K562 (cell line): ENCODE results near the gene SLC9B2. TPM values are rescaled to one million over a fixed set of nuclear protein-coding genes. Genes with fewer than 3 reads are reported as not detected.

Experiments used
- ATAC-seq: fragments of 200-7000 bp; cut with Tn5 transposase; 3 replicates; pipeline ENCODE4 v1.9.1; 2020; ENCODE audit warnings: moderate library complexity
- BruUV-seq: library from RNA; stranded (reverse); fragments of 400-500 nt; replicated peaks from 2 replicates; lab custom pipeline; 2021; lab: Mats Ljungman, UMichigan
- CTCF ChIA-PET: fragments of 300-600 bp; formaldehyde crosslinking; extraction: SDS; loops from one replicate; lab custom pipeline; 2021; ENCODE audit warnings: low intra/inter-chr PET ratio; lab: Yijun Ruan, JAX
- POLR2A ChIA-PET: fragments of 300-600, 350-650 bp; sonication (Branson Sonifier 250); formaldehyde crosslinking; extraction: SDS; loops from one replicate; lab custom pipeline; 2021; ENCODE audit warnings: antibody characterized with exemption, inconsistent platforms; lab: Yijun Ruan, JAX
- DNase-seq, 4 experiments: peaks; one replicate each; pipeline versions ENCODE4 v3.0.0 to v3.0.0-alpha.2; 2011 to 2018; ENCODE audit warnings: low spot score in 3 of 4, mixed read lengths in 3 of 4; ENCODE audit errors: extremely low read depth in 1 of 4
- FAIRE-seq: peaks from 2 replicates; lab custom pipeline; 2011; peaks lifted over from hg19 to GRCh38; lab: Jason Lieb, UNC
- H2AFZ ChIP-seq: 2 replicates; pipeline ENCODE4 v1.6.0; 2011; ENCODE audit warnings: low read depth, low read length, control low read depth, inconsistent platforms
- H3K27ac ChIP-seq: fragments of 200-600 bp; 3 replicates; pipeline ENCODE4 v1.8.0; 2011; ENCODE audit warnings: low read depth, mild to moderate bottlenecking, control low read depth, inconsistent platforms, low read length, moderate library complexity, mixed read lengths; ENCODE audit errors: extremely low read depth
- H3K27me3 ChIP-seq, 2 experiments: fragments of 300-600 bp in 1 of 2; 2 replicates in 1 of 2; 3 replicates in 1 of 2; pipeline versions ENCODE4 v1.6.0 to v1.8.0; 2011; ENCODE audit warnings: inconsistent platforms in 2 of 2, low read length in 2 of 2, mild to moderate bottlenecking in 1 of 2, mixed read lengths in 1 of 2, moderate library complexity in 1 of 2; ENCODE audit not compliant: control insufficient read depth in 2 of 2, insufficient read depth in 2 of 2
- H3K36me3 ChIP-seq: fragments of 300-600 bp; 3 replicates; pipeline ENCODE4 v1.8.0; 2011; ENCODE audit warnings: mild to moderate bottlenecking, low read length, inconsistent platforms; ENCODE audit not compliant: control insufficient read depth, insufficient read depth
- H3K4me1 ChIP-seq, 2 experiments: fragments of 200-600 bp in 1 of 2; replicated peaks in 1 of 2; 2 replicates in 1 of 2; 3 replicates in 1 of 2; pipeline versions ENCODE4 v1.5.1 to v1.8.0; 2011; ENCODE audit warnings: inconsistent platforms in 2 of 2, low read length in 2 of 2, mild to moderate bottlenecking in 1 of 2, mixed read lengths in 1 of 2, moderate library complexity in 1 of 2; ENCODE audit not compliant: control insufficient read depth in 2 of 2, insufficient read depth in 2 of 2
- H3K4me2 ChIP-seq: 2 replicates; pipeline ENCODE4 v1.6.1; 2011; ENCODE audit warnings: low read length, control low read depth, inconsistent platforms, mixed read lengths; ENCODE audit not compliant: insufficient read depth
- H3K4me3 ChIP-seq: fragments of 200-600 bp; sonication (generic), shearing (Covaris generic); 2 replicates; pipeline ENCODE4 v1.5.1; 2016; ENCODE audit warnings: control low read depth, inconsistent platforms
- H3K79me2 ChIP-seq: fragments of 200-600 bp; 3 replicates; pipeline ENCODE4 v1.8.0; 2011; ENCODE audit warnings: low read length, inconsistent platforms; ENCODE audit not compliant: control insufficient read depth, insufficient read depth
- H3K9ac ChIP-seq, 2 experiments: 2 replicates each; pipeline versions ENCODE4 v1.6.0 to v1.6.1; 2011; ENCODE audit warnings: low read depth in 2 of 2, low read length in 2 of 2, control low read depth in 1 of 2, inconsistent platforms in 1 of 2, mild to moderate bottlenecking in 1 of 2, mixed read lengths in 1 of 2; ENCODE audit not compliant: insufficient read depth in 1 of 2
- H3K9me1 ChIP-seq: one replicate; pipeline ENCODE4 v1.6.0; 2011; ENCODE audit warnings: inconsistent platforms, mild to moderate bottlenecking, low read length, moderate library complexity; ENCODE audit not compliant: control insufficient read depth, insufficient read depth
- H3K9me3 ChIP-seq: replicated peaks from 2 replicates; pipeline ENCODE4 v1.5.1; 2011; ENCODE audit warnings: low read depth, low read length, inconsistent platforms; ENCODE audit not compliant: control insufficient read depth, insufficient read depth
- H4K20me1 ChIP-seq: replicated peaks from 2 replicates; pipeline ENCODE4 v1.6.1; 2011; ENCODE audit warnings: low read length, inconsistent platforms, mixed read lengths; ENCODE audit not compliant: control insufficient read depth, insufficient read depth
- CTBP1 ChIP-seq: fragments of 450-650 bp; IDR thresholded peaks from 2 replicates; pipeline ENCODE4 v1.6.1; 2016; ENCODE audit warnings: borderline replicate concordance
- DNMT1 ChIP-seq: fragments of 450-650 bp; IDR thresholded peaks from 2 replicates; pipeline ENCODE4 v1.6.1; 2016; ENCODE audit warnings: antibody characterized with exemption, mild to moderate bottlenecking
- DPF2 ChIP-seq: fragments of 450-650 bp; IDR thresholded peaks from 2 replicates; pipeline ENCODE4 v1.6.1; 2016
- EGR1 ChIP-seq: fragments of 450-650 bp; conservative IDR thresholded peaks from 2 replicates; pipeline ENCODE4 v1.6.1; 2017; ENCODE audit warnings: mild to moderate bottlenecking
- EWSR1 ChIP-seq: fragments of 450-650 bp; IDR thresholded peaks from 2 replicates; pipeline ENCODE4 v1.6.1; 2018; ENCODE audit warnings: borderline replicate concordance, mild to moderate bottlenecking, low read depth, moderate library complexity; ENCODE audit not compliant: partially characterized antibody
- JUND ChIP-seq, 2 experiments: IDR thresholded peaks; 2 replicates in 1 of 2; 3 replicates in 1 of 2; pipeline ENCODE4 v1.6.1; 2011; ENCODE audit warnings: borderline replicate concordance in 2 of 2, low read depth in 2 of 2, low read length in 2 of 2, improper control_type of control experiment in 1 of 2, missing biosample characterization in 1 of 2, missing genetic modification characterization in 1 of 2, missing genetic modification reagents in 1 of 2
- MCM7 ChIP-seq, 2 experiments: fragments of 450-650 bp; IDR thresholded peaks; 2 replicates each; pipeline ENCODE4 v1.6.1; 2016 to 2018
- NFATC3 ChIP-seq: fragments of 450-650 bp; IDR thresholded peaks from 2 replicates; pipeline ENCODE4 v1.6.1; 2017; ENCODE audit warnings: mild to moderate bottlenecking
- OTX1 ChIP-seq: fragments of 450-650 bp; formaldehyde crosslinking; IDR thresholded peaks from 2 replicates; pipeline ENCODE4 v1.4.0; 2022; ENCODE audit warnings: mild to moderate bottlenecking
- PPARD ChIP-seq: fragments of 250-450 bp; sonication (Bioruptor Pico); IDR thresholded peaks from 2 replicates; pipeline ENCODE4 v1.8.0; 2022; ENCODE audit warnings: inconsistent platforms, mild to moderate bottlenecking, moderate library complexity
- SIRT6 ChIP-seq: IDR thresholded peaks from one replicate; pipeline ENCODE4 v1.6.1; 2012; ENCODE audit warnings: low read depth, mild to moderate bottlenecking, control low read depth, inconsistent platforms, low read length, moderate library complexity
- ZBTB8A ChIP-seq: fragments of 450-650 bp; IDR thresholded peaks from 2 replicates; pipeline ENCODE4 v1.6.1; 2018; ENCODE audit warnings: mild to moderate bottlenecking, moderate library complexity; ENCODE audit not compliant: partially characterized antibody
- ZNF184 ChIP-seq: sonication (generic); formaldehyde crosslinking; IDR thresholded peaks from 2 replicates; pipeline ENCODE4 v1.5.0; 2020; ENCODE audit warnings: missing genetic modification reagents
- ZNF347 ChIP-seq: fragments of 450-650 bp; formaldehyde crosslinking; IDR thresholded peaks from 2 replicates; pipeline ENCODE4 v1.4.0; 2020; ENCODE audit warnings: low read depth, mild to moderate bottlenecking, moderate library complexity
- ZNF79 ChIP-seq: fragments of 250-450 bp; sonication (Bioruptor Pico); IDR thresholded peaks from 2 replicates; pipeline ENCODE4 v1.4.0; 2020; ENCODE audit warnings: low read depth, mild to moderate bottlenecking, moderate library complexity
- WGBS: fragments of 100-300 bp; shearing (Covaris generic); methylation state at CpG from one replicate; pipeline ENCODE4 v1.1.6; 2016; ENCODE audit warnings: low coverage, mixed read lengths; ENCODE audit not compliant: insufficient coverage; ENCODE audit errors: missing lambda C conversion rate; 5-methylcytosine and 5-hydroxymethylcytosine counted together
- in situ Hi-C: fragments of 300-500 bp; cut with MboI; formaldehyde crosslinking; loops from 4 replicates; pipeline ENCODE4 v1.15.0; 2018; ENCODE audit warnings: inconsistent platforms, mixed read lengths
- intact Hi-C: fragments of 100-400 bp; cut with micrococcal nuclease; formaldehyde crosslinking; loops from 2 replicates; pipeline ENCODE4 v1.14.2; 2022
- polyA plus RNA-seq, 8 experiments: library from polyadenylated mRNA; depleted of rRNA in 4 of 8; stranded (reverse) in 5 of 8; unstranded in 3 of 8; fragments of >200 nt; fragmentation: Nextera tagmentation in 2 of 8; fragmentation: Illumina TruSeq in 1 of 8; extraction: Ambion mirVana in 2 of 8; extraction: Trizol in 1 of 8; gene quantifications; 2 replicates each; pipeline versions ENCODE4 v1.2.1 to v1.2.3, GENCODE V29; 2011 to 2014; ENCODE audit warnings: inconsistent platforms in 1 of 8, missing spikeins in 1 of 8
- total RNA-seq, 7 experiments: library from RNA; depleted of rRNA in 6 of 7; stranded (reverse); fragments of >200 nt in 6 of 7; fragmentation: Illumina TruSeq in 2 of 7; extraction: Trizol in 2 of 7; gene quantifications; 2 replicates each; pipeline versions ENCODE4 v1.2.1 to v1.2.3, GENCODE V29; 2011 to 2021; ENCODE audit warnings: low replicate concordance in 1 of 7
- TF ChIP-seq, protein P1 (sequence below): fragments of 450-650 bp; conservative IDR thresholded peaks from 2 replicates; pipeline ENCODE4 v1.6.1; 2016; ENCODE audit warnings: missing genetic modification characterization, low read depth, mild to moderate bottlenecking, control low read depth, missing compliant biosample characterization

Gene SLC9B2
- total and polyA plus RNA-seq, 9 of the 15 experiments (the other 6 are each of a cell fraction or from before 2014, with no cell fraction given) = 6.6 to 14.6 (median 11.4) TPM

DNA sequence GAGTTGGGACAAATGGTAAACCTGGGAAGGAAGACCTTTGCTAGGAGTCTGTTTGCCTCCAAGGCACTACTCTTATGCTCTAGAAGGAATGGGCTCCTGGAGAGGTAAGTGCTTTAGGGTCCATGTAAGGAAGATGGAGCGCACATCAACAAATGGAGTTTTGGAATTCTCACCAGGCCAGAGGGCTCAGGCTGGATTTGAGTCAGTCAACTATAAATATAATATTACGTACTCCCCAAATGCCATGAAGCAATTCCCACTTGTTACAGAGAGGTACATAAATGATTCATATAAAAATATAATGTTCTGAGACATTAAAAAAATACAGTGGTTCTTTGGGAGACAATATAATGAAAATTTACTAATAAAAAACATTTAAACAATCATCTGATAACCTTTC lies 55.4 kb downstream of the SLC9B2 start:
- intact Hi-C loops (no loop called here), in situ Hi-C loops (no loop called here)
- H3K4me3 ChIP-seq = no peak overlapping the region
- no peaks in the 10 kb centered on the region; the same call in 2 of the 3 replicates for H3K79me2 ChIP-seq
- H3K27me3 ChIP-seq = no peaks in the 10 kb centered on the region
- H2AFZ ChIP-seq = no peak overlapping the region
- peaks cover 7 to 9% of the 10 kb centered on the region in 2 experiments for H3K4me1 ChIP-seq
- no peak overlapping the region for H3K27ac ChIP-seq
- TF ChIP-seq ZNF347 (CRISPR knock-in tag) = no peak
- TF ChIP-seq JUND (IDR thresholded peaks at IDR 0.05; ENCODE audit: borderline replicate concordance, low read depth, low read length) = no peak
- no peak for TF ChIP-seq JUND (tag; IDR thresholded peaks at IDR 0.05; ENCODE audit: borderline replicate concordance, low read depth, low read length)
- TF ChIP-seq ZNF79 = no peak
- no peak for TF ChIP-seq EWSR1
- TF ChIP-seq OTX1 = no peak
- no peak for TF ChIP-seq MCM7 (IDR thresholded peaks at IDR 0.05)
- TF ChIP-seq DNMT1 = no peak
- TF ChIP-seq PPARD (CRISPR knock-in tag) = no peak
- no peak for TF ChIP-seq CTBP1
- no peak for TF ChIP-seq DPF2
- no peak for TF ChIP-seq NFATC3
- TF ChIP-seq ZNF184 (CRISPR knock-in tag) = no peak
- no peak for TF ChIP-seq ZBTB8A
- no peak for TF ChIP-seq EGR1
- TF ChIP-seq, protein P1, sequence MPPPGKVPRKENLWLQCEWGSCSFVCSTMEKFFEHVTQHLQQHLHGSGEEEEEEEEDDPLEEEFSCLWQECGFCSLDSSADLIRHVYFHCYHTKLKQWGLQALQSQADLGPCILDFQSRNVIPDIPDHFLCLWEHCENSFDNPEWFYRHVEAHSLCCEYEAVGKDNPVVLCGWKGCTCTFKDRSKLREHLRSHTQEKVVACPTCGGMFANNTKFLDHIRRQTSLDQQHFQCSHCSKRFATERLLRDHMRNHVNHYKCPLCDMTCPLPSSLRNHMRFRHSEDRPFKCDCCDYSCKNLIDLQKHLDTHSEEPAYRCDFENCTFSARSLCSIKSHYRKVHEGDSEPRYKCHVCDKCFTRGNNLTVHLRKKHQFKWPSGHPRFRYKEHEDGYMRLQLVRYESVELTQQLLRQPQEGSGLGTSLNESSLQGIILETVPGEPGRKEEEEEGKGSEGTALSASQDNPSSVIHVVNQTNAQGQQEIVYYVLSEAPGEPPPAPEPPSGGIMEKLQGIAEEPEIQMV = no peak
- no peak for TF ChIP-seq SIRT6
- BruUV-seq = no TSS peak
- no peak overlapping the region for H3K9ac ChIP-seq
- no peaks in the 10 kb centered on the region for H3K9me1 ChIP-seq
- CTCF ChIA-PET = no interaction called here
- POLR2A ChIA-PET = no interaction called here
- H3K9me3 ChIP-seq = no peaks in the 10 kb centered on the region
- 100% methylated on average over 2 of the region's 2 CpGs for WGBS
- no peak overlapping the region for H3K4me2 ChIP-seq
- DNase-seq = no peak
- H3K36me3 ChIP-seq = no peaks in the 10 kb centered on the region
- no peak for ATAC-seq
- no peaks in the 10 kb centered on the region for H4K20me1 ChIP-seq
- FAIRE-seq = no peak
